SH-SY5Y (cell line): ENCODE measurements around the gene CTNNAL1.

Source experiments
- GATA2 ChIP-seq: IDR thresholded peaks from 2 replicates; pipeline ENCODE4 v1.6.1; 2011; ENCODE audit warnings: mild to moderate bottlenecking, low read depth, low read length
- GATA3 ChIP-seq: IDR thresholded peaks from 2 replicates; pipeline ENCODE4 v1.6.1; 2011; ENCODE audit warnings: low read depth, mild to moderate bottlenecking, low read length, moderate library complexity

GRCh38 chr9:109020581-109021511 lies 7.5 kb upstream of the CTNNAL1 start:
- TF ChIP-seq GATA2 = no peak
- TF ChIP-seq GATA3 = no peak
